A673 (cell line): ENCODE data around the gene LRP8.

Experiments
- EZH2 ChIP-seq: fragments of 200-600 bp; sonication (generic); IDR thresholded peaks from 2 replicates; pipeline ENCODE4 v1.6.1; 2017; ENCODE audit warnings: borderline replicate concordance, low read depth, mild to moderate bottlenecking, mixed read lengths, antibody characterized with exemption, low read length; ENCODE audit not compliant: poor library complexity, severe bottlenecking
- TF ChIP-seq, protein P1 (sequence below): fragments of 300-800, 200-600 bp; sonication (generic); conservative IDR thresholded peaks from 2 replicates; pipeline ENCODE4 v1.5.1; 2017; ENCODE audit warnings: low read depth, mild to moderate bottlenecking, antibody characterized with exemption, low read length, moderate library complexity, mixed read lengths

GRCh38 chr1:53242381-53242780, 85.5 kb downstream of the LRP8 start:
- TF ChIP-seq, protein P1, sequence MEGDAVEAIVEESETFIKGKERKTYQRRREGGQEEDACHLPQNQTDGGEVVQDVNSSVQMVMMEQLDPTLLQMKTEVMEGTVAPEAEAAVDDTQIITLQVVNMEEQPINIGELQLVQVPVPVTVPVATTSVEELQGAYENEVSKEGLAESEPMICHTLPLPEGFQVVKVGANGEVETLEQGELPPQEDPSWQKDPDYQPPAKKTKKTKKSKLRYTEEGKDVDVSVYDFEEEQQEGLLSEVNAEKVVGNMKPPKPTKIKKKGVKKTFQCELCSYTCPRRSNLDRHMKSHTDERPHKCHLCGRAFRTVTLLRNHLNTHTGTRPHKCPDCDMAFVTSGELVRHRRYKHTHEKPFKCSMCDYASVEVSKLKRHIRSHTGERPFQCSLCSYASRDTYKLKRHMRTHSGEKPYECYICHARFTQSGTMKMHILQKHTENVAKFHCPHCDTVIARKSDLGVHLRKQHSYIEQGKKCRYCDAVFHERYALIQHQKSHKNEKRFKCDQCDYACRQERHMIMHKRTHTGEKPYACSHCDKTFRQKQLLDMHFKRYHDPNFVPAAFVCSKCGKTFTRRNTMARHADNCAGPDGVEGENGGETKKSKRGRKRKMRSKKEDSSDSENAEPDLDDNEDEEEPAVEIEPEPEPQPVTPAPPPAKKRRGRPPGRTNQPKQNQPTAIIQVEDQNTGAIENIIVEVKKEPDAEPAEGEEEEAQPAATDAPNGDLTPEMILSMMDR, result no peak
- TF ChIP-seq EZH2, result no peak
